H1 (cell line): ENCODE data around the gene GSAP. TPM values are rescaled to one million over a fixed set of nuclear protein-coding genes. Genes with fewer than 3 reads are reported as not detected.

ENCODE experiments used
- CTCF ChIA-PET: fragments of 300-600 bp; sonication (Branson Sonifier 250); formaldehyde crosslinking; loops from one replicate; lab custom pipeline; 2021; ENCODE audit not compliant: partially characterized antibody; lab: Charles Lee
- POLR2A ChIA-PET: fragments of 300-600 bp; sonication (Branson Sonifier 250); formaldehyde crosslinking; loops from one replicate; lab custom pipeline; 2021; ENCODE audit warnings: inconsistent platforms; ENCODE audit not compliant: partially characterized antibody; lab: Charles Lee
- DNase-seq, 2 experiments: peaks; one replicate each; pipeline versions ENCODE4 v3.0.0 to v3.0.0-alpha.2; 2010 to 2022; ENCODE audit warnings: low spot score in 2 of 2, low read depth in 1 of 2, mixed read lengths in 1 of 2
- FAIRE-seq: peaks from 2 replicates; lab custom pipeline; 2011; peaks lifted over from hg19 to GRCh38; lab: Jason Lieb, UNC
- H2AFZ ChIP-seq: 2 replicates; pipeline ENCODE4 v1.8.1; 2012; ENCODE audit warnings: low read length, inconsistent platforms
- H2AK5ac ChIP-seq: 2 replicates; pipeline ENCODE4 v1.6.1; 2013; ENCODE audit warnings: low read depth, low read length
- H2BK120ac ChIP-seq: replicated peaks from 2 replicates; pipeline ENCODE3; 2013; ENCODE audit warnings: low read depth, low read length, inconsistent platforms
- H2BK12ac ChIP-seq: 2 replicates; pipeline ENCODE4 v1.6.1; 2013; ENCODE audit warnings: low read depth, low read length
- H2BK15ac ChIP-seq: 2 replicates; pipeline ENCODE4 v1.6.1; 2013; ENCODE audit warnings: low read length
- H2BK20ac ChIP-seq: 2 replicates; pipeline ENCODE4 v1.6.1; 2013; ENCODE audit warnings: low read length
- H2BK5ac ChIP-seq: 2 replicates; pipeline ENCODE4 v1.6.1; 2013; ENCODE audit warnings: low read depth, low read length
- H3K14ac ChIP-seq: 2 replicates; pipeline ENCODE4 v1.6.1; 2013; ENCODE audit warnings: inconsistent platforms; ENCODE audit not compliant: insufficient read length
- H3K18ac ChIP-seq: 2 replicates; pipeline ENCODE4 v1.6.1; 2013; ENCODE audit warnings: low read length; ENCODE audit errors: extremely low read depth
- H3K23ac ChIP-seq: 2 replicates; pipeline ENCODE4 v1.6.1; 2013; ENCODE audit warnings: inconsistent platforms; ENCODE audit not compliant: insufficient read length
- H3K23me2 ChIP-seq: 2 replicates; pipeline ENCODE4 v1.6.1; 2013; ENCODE audit warnings: low read depth, low read length
- H3K27ac ChIP-seq: 2 replicates; pipeline ENCODE4 v1.6.1; 2011; ENCODE audit warnings: low read depth, low read length, inconsistent platforms
- H3K27me3 ChIP-seq, 4 experiments: replicated peaks in 1 of 4; 1 replicate in 1 of 4; 2 replicates in 3 of 4; pipeline versions ENCODE4 v1.6.1 to v1.8.1; 2011 to 2013; ENCODE audit warnings: low read length in 3 of 4, mild to moderate bottlenecking in 3 of 4, inconsistent platforms in 2 of 4, mixed read lengths in 2 of 4, moderate library complexity in 1 of 4; ENCODE audit not compliant: control insufficient read depth in 3 of 4, insufficient read depth in 3 of 4; ENCODE audit errors: extremely low read depth in 1 of 4
- H3K36me3 ChIP-seq, 4 experiments: 2 replicates each; pipeline versions ENCODE4 v1.6.1 to v1.8.1; 2011 to 2013; ENCODE audit warnings: mild to moderate bottlenecking in 4 of 4, low read length in 3 of 4, moderate library complexity in 2 of 4, control low read depth in 1 of 4, inconsistent platforms in 1 of 4; ENCODE audit not compliant: insufficient read depth in 4 of 4, control insufficient read depth in 2 of 4
- H3K4ac ChIP-seq: replicated peaks from 2 replicates; pipeline ENCODE3; 2013; ENCODE audit warnings: low read length, low read depth, mixed read lengths, inconsistent platforms; ENCODE audit not compliant: insufficient read length
- H3K4me1 ChIP-seq, 4 experiments: replicated peaks in 1 of 4; 1 replicate in 1 of 4; 2 replicates in 3 of 4; pipeline versions ENCODE4 v1.6.1 to v1.8.1; 2011 to 2013; ENCODE audit warnings: low read length in 3 of 4, inconsistent platforms in 2 of 4, mixed read lengths in 1 of 4; ENCODE audit not compliant: insufficient read depth in 4 of 4, control insufficient read depth in 3 of 4
- H3K4me2 ChIP-seq, 2 experiments: 2 replicates each; pipeline versions ENCODE4 v1.6.1 to v1.8.1; 2011 to 2013; ENCODE audit warnings: low read depth in 2 of 2, low read length in 2 of 2, control low read depth in 1 of 2, inconsistent platforms in 1 of 2, mild to moderate bottlenecking in 1 of 2; ENCODE audit not compliant: insufficient read depth in 1 of 2
- H3K4me3 ChIP-seq, 4 experiments: fragments of 200-600, 300-600 bp in 1 of 4; sonication (generic), shearing (Covaris generic), sonication (Bioruptor Twin) in 1 of 4; 2 replicates each; pipeline versions ENCODE4 v1.5.1 to v1.8.1; 2011 to 2016; ENCODE audit warnings: low read length in 4 of 4, low read depth in 3 of 4, control low read depth in 2 of 4, inconsistent platforms in 2 of 4, mild to moderate bottlenecking in 2 of 4, mixed read lengths in 1 of 4, moderate library complexity in 1 of 4; ENCODE audit not compliant: insufficient read depth in 2 of 4; ENCODE audit errors: extremely low read depth in 1 of 4
- H3K56ac ChIP-seq: replicated peaks from 2 replicates; pipeline ENCODE3; 2013; ENCODE audit warnings: low read depth, mild to moderate bottlenecking, mixed read lengths, low read length, inconsistent platforms; ENCODE audit not compliant: insufficient read length
- H3K79me1 ChIP-seq: 2 replicates; pipeline ENCODE4 v1.6.1; 2013; ENCODE audit warnings: low read depth, low read length, control low read depth
- H3K79me2 ChIP-seq, 2 experiments: 2 replicates each; pipeline versions ENCODE4 v1.6.1 to v1.8.1; 2012 to 2013; ENCODE audit warnings: low read length in 2 of 2, mild to moderate bottlenecking in 2 of 2, inconsistent platforms in 1 of 2; ENCODE audit not compliant: insufficient read depth in 2 of 2, control insufficient read depth in 1 of 2
- H3K9ac ChIP-seq, 4 experiments: replicated peaks in 1 of 4; 1 replicate in 1 of 4; 2 replicates in 3 of 4; pipeline versions ENCODE4 v1.6.1 to v1.8.1; 2011 to 2013; ENCODE audit warnings: low read depth in 3 of 4, low read length in 3 of 4, control low read depth in 2 of 4, mild to moderate bottlenecking in 2 of 4, moderate library complexity in 2 of 4, inconsistent platforms in 1 of 4; ENCODE audit errors: extremely low read depth in 1 of 4
- H3K9me3 ChIP-seq, 2 experiments: 2 replicates each; pipeline versions ENCODE4 v1.6.1 to v1.8.1; 2012 to 2013; ENCODE audit warnings: mild to moderate bottlenecking in 2 of 2, moderate library complexity in 2 of 2, control low read depth in 1 of 2, inconsistent platforms in 1 of 2, low read depth in 1 of 2, low read length in 1 of 2, mixed read lengths in 1 of 2; ENCODE audit not compliant: insufficient read depth in 2 of 2
- H4K20me1 ChIP-seq, 2 experiments: replicated peaks in 1 of 2; 2 replicates each; pipeline versions ENCODE3 to v1.8.1; 2011 to 2013; ENCODE audit warnings: inconsistent platforms in 2 of 2, low read length in 2 of 2, mild to moderate bottlenecking in 1 of 2; ENCODE audit not compliant: insufficient read depth in 2 of 2, control insufficient read depth in 1 of 2
- H4K5ac ChIP-seq: 2 replicates; pipeline ENCODE4 v1.6.1; 2013; ENCODE audit warnings: low read length, low read depth, mixed read lengths, inconsistent platforms; ENCODE audit not compliant: insufficient read length
- H4K8ac ChIP-seq: 2 replicates; pipeline ENCODE4 v1.8.0; 2013; ENCODE audit warnings: mild to moderate bottlenecking, moderate library complexity, low read length, inconsistent platforms; ENCODE audit not compliant: insufficient read depth; ENCODE audit errors: extremely low read depth
- H4K91ac ChIP-seq: replicated peaks from 2 replicates; pipeline ENCODE3; 2013; ENCODE audit warnings: low read length, mixed read lengths, inconsistent platforms; ENCODE audit not compliant: insufficient read length
- BACH1 ChIP-seq: IDR thresholded peaks from 2 replicates; pipeline ENCODE4 v1.6.1; 2012; ENCODE audit warnings: low read length, improper control_type of control experiment
- CHD1 ChIP-seq: IDR thresholded peaks from 2 replicates; pipeline ENCODE4 v1.6.1; 2012; ENCODE audit warnings: low read depth, low read length, improper control_type of control experiment
- CHD2 ChIP-seq: IDR thresholded peaks from 2 replicates; pipeline ENCODE4 v1.6.1; 2012; ENCODE audit warnings: low read length, improper control_type of control experiment
- EGR1 ChIP-seq: IDR thresholded peaks from 2 replicates; pipeline ENCODE4 v1.6.1; 2011; ENCODE audit warnings: low read depth, low read length, borderline replicate concordance
- FOSL1 ChIP-seq: IDR thresholded peaks from 2 replicates; pipeline ENCODE4 v1.6.1; 2011; ENCODE audit warnings: mild to moderate bottlenecking, low read depth, low read length, moderate library complexity; ENCODE audit not compliant: insufficient read depth
- GABPA ChIP-seq: IDR thresholded peaks from 2 replicates; pipeline ENCODE4 v1.6.1; 2011; ENCODE audit warnings: mild to moderate bottlenecking, low read length, moderate library complexity, borderline replicate concordance; ENCODE audit not compliant: insufficient read depth
- GTF2F1 ChIP-seq: IDR thresholded peaks from 2 replicates; pipeline ENCODE4 v1.6.1; 2012; ENCODE audit warnings: low read depth, low read length, improper control_type of control experiment, borderline replicate concordance
- HDAC6 ChIP-seq: IDR thresholded peaks from one replicate; pipeline ENCODE4 v1.7.1; 2012; ENCODE audit warnings: low read depth, mild to moderate bottlenecking, inconsistent platforms, low read length, moderate library complexity
- KDM1A ChIP-seq: fragments of 200-600, 300-600 bp; sonication (generic); IDR thresholded peaks from 2 replicates; pipeline ENCODE4 v1.7.1; 2016; ENCODE audit warnings: mild to moderate bottlenecking, low read length, borderline replicate concordance
- MAFK ChIP-seq: IDR thresholded peaks from 2 replicates; pipeline ENCODE4 v1.6.1; 2012; ENCODE audit warnings: low read depth, mild to moderate bottlenecking, improper control_type of control experiment, low read length
- POLR2A ChIP-seq, 2 experiments: IDR thresholded peaks; 1 replicate in 1 of 2; 2 replicates in 1 of 2; pipeline ENCODE4 v1.6.1; 2011; ENCODE audit warnings: low read depth in 2 of 2, low read length in 2 of 2, mild to moderate bottlenecking in 2 of 2; ENCODE audit errors: control extremely low read depth in 1 of 2
- RXRA ChIP-seq: IDR thresholded peaks from 2 replicates; pipeline ENCODE4 v1.6.1; 2011; ENCODE audit warnings: low read depth, mild to moderate bottlenecking, low read length, moderate library complexity; ENCODE audit not compliant: insufficient read depth
- SIN3A ChIP-seq, 2 experiments: IDR thresholded peaks in 1 of 2; conservative IDR thresholded peaks in 1 of 2; 2 replicates each; pipeline ENCODE4 v1.6.1; 2011 to 2012; ENCODE audit warnings: low read length in 2 of 2, improper control_type of control experiment in 1 of 2, low read depth in 1 of 2, mild to moderate bottlenecking in 1 of 2
- SP1 ChIP-seq: IDR thresholded peaks from 2 replicates; pipeline ENCODE4 v1.6.1; 2011; ENCODE audit warnings: low read depth, low read length
- SP4 ChIP-seq: IDR thresholded peaks from 2 replicates; pipeline ENCODE4 v1.6.1; 2012; ENCODE audit warnings: low read length, inconsistent platforms
- TAF7 ChIP-seq: optimal IDR thresholded peaks from 2 replicates; pipeline ENCODE3; 2011; ENCODE audit warnings: low read depth, mild to moderate bottlenecking, inconsistent platforms, low read length, moderate library complexity, borderline replicate concordance
- TEAD4 ChIP-seq: IDR thresholded peaks from 2 replicates; pipeline ENCODE4 v1.6.1; 2012; ENCODE audit warnings: low read depth, low read length, inconsistent platforms, mixed read lengths
- WGBS, 2 experiments: shearing (Covaris generic) in 1 of 2; methylation state at CpG; one replicate each; pipeline versions ENCODE4 v1.1.6 to v1.1.7; 2013 to 2015; ENCODE audit warnings: low lambda C conversion rate in 2 of 2, mixed read lengths in 2 of 2, inconsistent platforms in 1 of 2, low coverage in 1 of 2, missing lambda C conversion rate in 1 of 2; ENCODE audit not compliant: insufficient replicate concordance in 2 of 2, insufficient coverage in 1 of 2, insufficient read length in 1 of 2; ENCODE audit errors: extremely low coverage in 1 of 2, missing lambda C conversion rate in 1 of 2; 5-methylcytosine and 5-hydroxymethylcytosine counted together
- polyA plus RNA-seq, 7 experiments: library from polyadenylated mRNA; depleted of rRNA in 3 of 7; stranded (reverse) in 5 of 7; unstranded in 2 of 7; fragments of >200 nt in 5 of 7; fragments of 200-250 nt in 2 of 7; gene quantifications; 1 replicate in 5 of 7; 2 replicates in 1 of 7; 4 replicates in 1 of 7; pipeline versions ENCODE4 v1.2.1 to v1.2.3, GENCODE V29; 2011 to 2013; ENCODE audit warnings: missing spikeins in 2 of 7, mixed read lengths in 2 of 7
- total RNA-seq: library from RNA; stranded (reverse); fragmentation: NEBNext Ultra II Directional; extraction: Animal tissue kit (Norgen Biotek cat#: 25700); gene quantifications from 2 replicates; pipeline ENCODE4 v1.2.1, GENCODE V29; 2021

Gene GSAP
- total and polyA plus RNA-seq, 2 of the 8 experiments (the other 6 are each of a cell fraction or from before 2014, with no cell fraction given), result 0.93 to 2.1 TPM

- ChIA-PET CTCF (no interaction called here), POLR2A (no interaction called here)
- Histone ChIP-seq H3K4me3 (no peak overlapping the region), H3K56ac (no peak overlapping the region), H3K9me3 (no peaks in the 10 kb centered on the region), H4K91ac (no peak overlapping the region), H3K23me2 (no peaks in the 10 kb centered on the region; the same call in 1 of the 2 replicates), H4K5ac (no peak overlapping the region), H3K18ac (no peak overlapping the region), H3K79me1 (no peaks in the 10 kb centered on the region), H4K20me1 (no peaks in the 10 kb centered on the region), H2BK5ac (no peak overlapping the region), H3K4me1 (peaks cover 0 to 7% (median 1%) of the 10 kb centered on the region in 4 experiments; a peak in 4 of 7 replicates), H2BK20ac (no peak overlapping the region), H3K79me2 (no peaks in the 10 kb centered on the region), H3K4ac (no peak overlapping the region), H2BK12ac (no peak overlapping the region), H2AK5ac (no peak overlapping the region), H3K23ac (no peak overlapping the region), H2BK120ac (no peak overlapping the region), H2AFZ (no peak overlapping the region), H2BK15ac (no peak overlapping the region), H3K27ac (no peak overlapping the region), H3K14ac (no peak overlapping the region), H3K27me3 (no peaks in the 10 kb centered on the region), H3K9ac (no peak overlapping the region), H3K4me2 (no peak overlapping the region), H4K8ac (no peak overlapping the region), H3K36me3 (no peaks in the 10 kb centered on the region)
- FAIRE-seq (no peak), DNase-seq (no peak)
- WGBS, 2 experiments, result 83% methylated on average over 2 of the region's 2 CpGs; no CpG with 5 or more reads in 1 of the 2 experiments
- TF ChIP-seq BACH1 (no peak), SP4 (no peak), GTF2F1 (no peak), EGR1 (no peak), POLR2A (IDR thresholded peaks at IDR 0.05; ENCODE audit: control extremely low read depth in 1 of 2, low read depth in 2 of 2, low read length in 2 of 2) (no peak), RXRA (no peak), MAFK (no peak), SP1 (no peak), GABPA (no peak), KDM1A (no peak), TAF7 (no peak), CHD2 (no peak), SIN3A (conservative IDR thresholded peaks at IDR 0.05 in 1 of 2, IDR thresholded peaks at IDR 0.05 in 1 of 2; ENCODE audit: low read depth in 1 of 2, low read length in 2 of 2) (no peak), FOSL1 (no peak), CHD1 (no peak), TEAD4 (no peak), HDAC6 (no peak)
Measured at GRCh38 chr7:77443042-77443441, 26.9 kb upstream of the GSAP start.
